ENCODE data around the gene KRTAP12-3. TPM values are rescaled to one million over a fixed set of nuclear protein-coding genes. Genes with fewer than 3 reads are reported as not detected.

KRTAP12-3 gene
- total and polyA plus RNA-seq, 9 of the 15 experiments (the other 6 are each of a cell fraction or from before 2014, with no cell fraction given): not detected

- TF ChIP-seq BRF1 (IDR thresholded peaks at IDR 0.05; ENCODE audit: borderline replicate concordance, extremely low read depth, insufficient read length) (no peak), L3MBTL2 (IDR thresholded peaks at IDR 0.05) (peak; percentile 88)
Observed at GRCh38 chr21:44653123-44653522, 4.6 kb upstream of the KRTAP12-3 start (continued).

GRCh38 chr21:44653656-44654575 lies 3.8 kb upstream of the KRTAP12-3 start:
- BruUV-seq (replicated peaks): no TSS peak
- no peak for DNase-seq (ENCODE audit: extremely low read depth in 1 of 4, low spot score in 3 of 4)
- H3K36me3 ChIP-seq (ENCODE audit: control insufficient read depth, insufficient read depth, low read length): no peaks in the 10 kb centered on the region
- H2AFZ ChIP-seq (ENCODE audit: low read depth, low read length): no peak overlapping the region
- CTCF ChIA-PET (ENCODE audit: low intra/inter-chr PET ratio): no interaction called here
- H4K20me1 ChIP-seq (replicated peaks; ENCODE audit: control insufficient read depth, insufficient read depth, low read length): no peaks in the 10 kb centered on the region
- POLR2A ChIA-PET: interaction anchor here (0.8 to 1.2 kb wide), 2 partner anchors 10 to 89 kb away, joined by 3 read pairs; no protein-coding TSS in a partner anchor
- ATAC-seq: no peak
- no peak for FAIRE-seq
- 2% methylated on average over 17 of the region's 17 CpGs for WGBS (ENCODE audit: insufficient coverage, low coverage, missing lambda C conversion rate)
- no peak overlapping the region for H3K4me3 ChIP-seq
- in situ Hi-C loops (cut with MboI) (no loop called here), intact Hi-C loops (cut with micrococcal nuclease) (no loop called here)
- H3K9ac ChIP-seq (ENCODE audit: insufficient read depth in 1 of 2, low read depth in 2 of 2, low read length in 2 of 2): no peak overlapping the region
- no peak overlapping the region for H3K27ac ChIP-seq (ENCODE audit: extremely low read depth, low read depth, low read length)
- H3K79me2 ChIP-seq (ENCODE audit: control insufficient read depth, insufficient read depth, low read length): no peaks in the 10 kb centered on the region
- peaks cover 0 to 8% of the 10 kb centered on the region in 2 experiments; a peak in 2 of 5 replicates for H3K4me1 ChIP-seq (replicated peaks in 1 of 2; ENCODE audit: control insufficient read depth in 2 of 2, insufficient read depth in 2 of 2, low read length in 2 of 2)
- TF ChIP-seq FOSL1 (tag; conservative IDR thresholded peaks at IDR 0.05) (no peak), ZNF133 (CRISPR knock-in tag; IDR thresholded peaks at IDR 0.05) (no peak), ZNF347 (CRISPR knock-in tag; IDR thresholded peaks at IDR 0.05; ENCODE audit: low read depth) (no peak), MTF1 (CRISPR knock-in tag; IDR thresholded peaks at IDR 0.05; ENCODE audit: borderline replicate concordance) (no peak), ZNF311 (CRISPR knock-in tag; IDR thresholded peaks at IDR 0.05) (no peak), TRIM24 (IDR thresholded peaks at IDR 0.05) (no peak)
- peaks cover 13 to 60% of the 10 kb centered on the region in 2 experiments; a peak in 4 of 5 replicates for H3K27me3 ChIP-seq (ENCODE audit: control insufficient read depth in 2 of 2, insufficient read depth in 2 of 2, low read length in 2 of 2)
- no peak overlapping the region for H3K4me2 ChIP-seq (ENCODE audit: insufficient read depth, low read length)
- no peaks in the 10 kb centered on the region for H3K9me1 ChIP-seq (ENCODE audit: control insufficient read depth, insufficient read depth, low read length)
- no peaks in the 10 kb centered on the region for H3K9me3 ChIP-seq (replicated peaks; ENCODE audit: control insufficient read depth, insufficient read depth, low read depth, low read length)
